Measurements from ENCODE around the gene KIAA1217. TPM values are rescaled to one million over a fixed set of nuclear protein-coding genes. Genes with fewer than 3 reads are reported as not detected.

KIAA1217 gene
- total and polyA plus RNA-seq, 2 of the 8 experiments (the other 6 are each of a cell fraction or from before 2014, with no cell fraction given): 4.5 to 15.6 TPM

GRCh38 chr10:24341897-24342296, 133.0 kb downstream of the KIAA1217 start:
- no peak overlapping the region for H2BK20ac ChIP-seq (ENCODE audit: low read length)
- no peak overlapping the region for H2AFZ ChIP-seq (ENCODE audit: low read length)
- no peak overlapping the region for H3K4ac ChIP-seq (replicated peaks; ENCODE audit: insufficient read length, low read depth, low read length)
- no peak overlapping the region for H2BK15ac ChIP-seq (ENCODE audit: low read length)
- no peak overlapping the region for H2BK120ac ChIP-seq (replicated peaks; ENCODE audit: low read depth, low read length)
- no peak overlapping the region for H3K23ac ChIP-seq (ENCODE audit: insufficient read length)
- FAIRE-seq (no peak), DNase-seq (ENCODE audit: low read depth in 1 of 2, low spot score in 2 of 2) (no peak)
- no peak overlapping the region for H3K18ac ChIP-seq (ENCODE audit: extremely low read depth, low read length)
- no peaks in the 10 kb centered on the region for H3K79me2 ChIP-seq (ENCODE audit: control insufficient read depth in 1 of 2, insufficient read depth in 2 of 2, low read length in 2 of 2)
- no peaks in the 10 kb centered on the region for H3K23me2 ChIP-seq (ENCODE audit: low read depth, low read length)
- no peak overlapping the region for H4K91ac ChIP-seq (replicated peaks; ENCODE audit: insufficient read length, low read length)
- H3K79me1 ChIP-seq (ENCODE audit: low read depth, low read length): no peaks in the 10 kb centered on the region
- H3K36me3 ChIP-seq (ENCODE audit: control insufficient read depth in 2 of 4, insufficient read depth in 4 of 4, low read length in 3 of 4): no peaks in the 10 kb centered on the region
- no peaks in the 10 kb centered on the region for H3K27me3 ChIP-seq (replicated peaks in 1 of 4; ENCODE audit: control insufficient read depth in 3 of 4, extremely low read depth in 1 of 4, insufficient read depth in 3 of 4, low read length in 3 of 4)
- no peak overlapping the region for H3K4me2 ChIP-seq (ENCODE audit: insufficient read depth in 1 of 2, low read depth in 2 of 2, low read length in 2 of 2)
- no peak overlapping the region for H3K56ac ChIP-seq (replicated peaks; ENCODE audit: insufficient read length, low read depth, low read length)
- 77% methylated on average over 2 of the region's 2 CpGs; no CpG with 5 or more reads in 1 of the 2 experiments for WGBS, 2 experiments (ENCODE audit: extremely low coverage in 1 of 2, insufficient coverage in 1 of 2, insufficient read length in 1 of 2, insufficient replicate concordance in 2 of 2, low coverage in 1 of 2, low lambda C conversion rate in 2 of 2, missing lambda C conversion rate in 1 of 2)
- H2AK5ac ChIP-seq (ENCODE audit: low read depth, low read length): no peak overlapping the region
- no peak overlapping the region for H4K5ac ChIP-seq (ENCODE audit: insufficient read length, low read depth, low read length)
- no peak overlapping the region for H3K27ac ChIP-seq (ENCODE audit: low read depth, low read length)
- no peak overlapping the region for H3K9ac ChIP-seq (replicated peaks in 1 of 4; ENCODE audit: extremely low read depth in 1 of 4, low read depth in 3 of 4, low read length in 3 of 4)
- no peak overlapping the region for H3K4me3 ChIP-seq (ENCODE audit: extremely low read depth in 1 of 4, insufficient read depth in 2 of 4, low read depth in 3 of 4, low read length in 4 of 4)
- H3K9me3 ChIP-seq (ENCODE audit: insufficient read depth in 2 of 2, low read depth in 1 of 2, low read length in 1 of 2): no peaks in the 10 kb centered on the region
- H2BK5ac ChIP-seq (ENCODE audit: low read depth, low read length): no peak overlapping the region
- H2BK12ac ChIP-seq (ENCODE audit: low read depth, low read length): no peak overlapping the region
- H4K20me1 ChIP-seq (replicated peaks in 1 of 2; ENCODE audit: control insufficient read depth in 1 of 2, insufficient read depth in 2 of 2, low read length in 2 of 2): no peaks in the 10 kb centered on the region
- ChIA-PET CTCF (ENCODE audit: partially characterized antibody) (interaction anchor here (0.7 to 1.2 kb wide), 3 partner anchors 22 to 439 kb away, joined by 3 read pairs; no protein-coding TSS in a partner anchor), POLR2A (ENCODE audit: partially characterized antibody) (interaction anchor here (0.6 kb wide), 1 partner anchor 428 kb away, joined by 3 read pairs; no protein-coding TSS in a partner anchor)
- H3K14ac ChIP-seq (ENCODE audit: insufficient read length): no peak overlapping the region
- H4K8ac ChIP-seq (ENCODE audit: extremely low read depth, insufficient read depth, low read length): no peak overlapping the region
- no peaks in the 10 kb centered on the region for H3K4me1 ChIP-seq (replicated peaks in 1 of 4; ENCODE audit: control insufficient read depth in 3 of 4, insufficient read depth in 4 of 4, low read length in 3 of 4)
- TF ChIP-seq RAD21 (IDR thresholded peaks at IDR 0.05 in 1 of 2, conservative IDR thresholded peaks at IDR 0.05 in 1 of 2; ENCODE audit: low read depth in 2 of 2, low read length in 2 of 2): no peak
- no peak for TF ChIP-seq SP1 (IDR thresholded peaks at IDR 0.05; ENCODE audit: low read depth, low read length)
- no peak for TF ChIP-seq TAF1 (IDR thresholded peaks at IDR 0.05; ENCODE audit: low read depth, low read length)
- TF ChIP-seq BCL11A (IDR thresholded peaks at IDR 0.05; ENCODE audit: low read depth in 2 of 2, low read length in 2 of 2): no peak
- no peak for TF ChIP-seq SRF (IDR thresholded peaks at IDR 0.05; ENCODE audit: low read depth, low read length)
- TF ChIP-seq CHD1 (IDR thresholded peaks at IDR 0.05; ENCODE audit: low read depth, low read length): no peak
- no peak for TF ChIP-seq CTCF (IDR thresholded peaks at IDR 0.05; ENCODE audit: control extremely low read depth in 1 of 3, insufficient read depth in 1 of 3, low read depth in 1 of 3, low read length in 3 of 3)
- TF ChIP-seq EGR1 (IDR thresholded peaks at IDR 0.05; ENCODE audit: borderline replicate concordance, low read depth, low read length): no peak
- TF ChIP-seq CREB1 (IDR thresholded peaks at IDR 0.05): no peak
- TF ChIP-seq SIX5 (IDR thresholded peaks at IDR 0.05; ENCODE audit: low read depth, low read length): no peak
- TF ChIP-seq SIN3A (conservative IDR thresholded peaks at IDR 0.05 in 1 of 2, IDR thresholded peaks at IDR 0.05 in 1 of 2; ENCODE audit: low read depth in 1 of 2, low read length in 2 of 2): no peak
- TF ChIP-seq CHD2 (IDR thresholded peaks at IDR 0.05; ENCODE audit: low read length): no peak

Measured in H1 (cell line).